MM.1S (cell line): ENCODE measurements around the gene PTGES.

Experiments used
- DNase-seq: peaks from one replicate; pipeline ENCODE4 v3.0.0-alpha.2; 2015
- H2AFZ ChIP-seq: fragments of 300-600 bp; sonication (generic); 2 replicates; pipeline ENCODE4 v1.6.0; 2016; ENCODE audit warnings: antibody characterized with exemption, low read length
- H3F3A ChIP-seq: fragments of 300-600 bp; sonication (generic); 2 replicates; pipeline ENCODE4 v1.6.1; 2016; ENCODE audit warnings: mild to moderate bottlenecking, antibody characterized with exemption, low read length, moderate library complexity, mixed read lengths; ENCODE audit not compliant: insufficient read depth
- H3K27ac ChIP-seq: fragments of 300-600 bp; sonication (generic); 2 replicates; pipeline ENCODE4 v1.5.1; 2016; ENCODE audit warnings: mild to moderate bottlenecking, low read length
- H3K27me3 ChIP-seq: fragments of 300-600 bp; sonication (generic); replicated peaks from 2 replicates; pipeline ENCODE4 v1.6.0; 2016; ENCODE audit warnings: low read length; ENCODE audit not compliant: insufficient read depth
- H3K36me3 ChIP-seq: fragments of 300-600 bp; sonication (generic); replicated peaks from 2 replicates; pipeline ENCODE4 v1.6.1; 2016; ENCODE audit warnings: mild to moderate bottlenecking, low read length, mixed read lengths; ENCODE audit not compliant: insufficient read depth
- H3K4me1 ChIP-seq: fragments of 300-600 bp; sonication (generic); 2 replicates; pipeline ENCODE4 v1.6.1; 2016; ENCODE audit warnings: low read length, mixed read lengths
- H3K4me2 ChIP-seq: fragments of 300-600 bp; sonication (generic); 2 replicates; pipeline ENCODE4 v1.6.0; 2016; ENCODE audit warnings: low read depth, low read length
- H3K4me3 ChIP-seq: fragments of 300-600 bp; sonication (generic); 2 replicates; pipeline ENCODE4 v1.5.1; 2016; ENCODE audit warnings: low read length, mixed read lengths
- H3K79me2 ChIP-seq: fragments of 300-600 bp; sonication (generic); 2 replicates; pipeline ENCODE4 v1.6.1; 2016; ENCODE audit warnings: mixed run types, low read length, mixed read lengths
- H3K9ac ChIP-seq: fragments of 300-600 bp; sonication (generic); 2 replicates; pipeline ENCODE4 v1.6.1; 2016; ENCODE audit warnings: low read length, mixed read lengths
- H3K9me2 ChIP-seq: fragments of 300-600 bp; sonication (generic); replicated peaks from 2 replicates; pipeline ENCODE4 v1.6.1; 2016; ENCODE audit warnings: mild to moderate bottlenecking, low read length, mixed read lengths; ENCODE audit not compliant: insufficient read depth
- H3K9me3 ChIP-seq: fragments of 300-600 bp; sonication (generic); replicated peaks from 2 replicates; pipeline ENCODE4 v1.6.1; 2016; ENCODE audit warnings: mild to moderate bottlenecking, low read length, mixed read lengths; ENCODE audit not compliant: insufficient read depth
- H4K20me1 ChIP-seq: fragments of 300-600 bp; sonication (generic); 2 replicates; pipeline ENCODE4 v1.6.1; 2016; ENCODE audit warnings: mild to moderate bottlenecking, low read length, moderate library complexity, mixed read lengths; ENCODE audit not compliant: insufficient read depth
- CTCF ChIP-seq: fragments of 300-600 bp; sonication (generic); IDR thresholded peaks from 2 replicates; pipeline ENCODE4 v1.5.1; 2016; ENCODE audit warnings: antibody characterized with exemption, low read length, mixed read lengths
- EZH2 ChIP-seq: fragments of 300-600 bp; sonication (generic); optimal IDR thresholded peaks from 2 replicates; pipeline ENCODE3; 2017; ENCODE audit warnings: low read depth, mild to moderate bottlenecking, antibody characterized with exemption, low read length, mixed read lengths
- EZH2phosphoT487 ChIP-seq: fragments of 300-600 bp; sonication (generic); IDR thresholded peaks from 2 replicates; pipeline ENCODE4 v1.6.1; 2018; ENCODE audit warnings: antibody characterized with exemption, low read length

PTGES gene

GRCh38 chr9:129731477-129732085 lies 21.3 kb downstream of the PTGES start:
- no peak overlapping the region for H2AFZ ChIP-seq
- TF ChIP-seq CTCF (no peak), EZH2phosphoT487 (no peak), EZH2 (no peak)
- H3K9me2 ChIP-seq, result no peaks in the 10 kb centered on the region
- no peaks in the 10 kb centered on the region for H3F3A ChIP-seq
- no peaks in the 10 kb centered on the region for H4K20me1 ChIP-seq
- H3K27me3 ChIP-seq, result peaks cover 83% of the 10 kb centered on the region
- DNase-seq, result no peak
- no peak overlapping the region for H3K9ac ChIP-seq
- H3K4me1 ChIP-seq, result no peaks in the 10 kb centered on the region
- no peaks in the 10 kb centered on the region for H3K79me2 ChIP-seq
- H3K4me3 ChIP-seq, result no peak overlapping the region
- no peaks in the 10 kb centered on the region for H3K9me3 ChIP-seq
- no peak overlapping the region for H3K27ac ChIP-seq
- H3K36me3 ChIP-seq, result no peaks in the 10 kb centered on the region
- no peak overlapping the region for H3K4me2 ChIP-seq

- H3K4me2 ChIP-seq, result no peak overlapping the region
- no peak overlapping the region for H2AFZ ChIP-seq
- no peaks in the 10 kb centered on the region for H3K9me3 ChIP-seq
- H3F3A ChIP-seq, result no peaks in the 10 kb centered on the region
- H3K79me2 ChIP-seq, result no peaks in the 10 kb centered on the region
- H3K9ac ChIP-seq, result no peak overlapping the region
- H3K27ac ChIP-seq, result no peak overlapping the region
- no peak for DNase-seq
- H3K36me3 ChIP-seq, result no peaks in the 10 kb centered on the region
- no peaks in the 10 kb centered on the region for H4K20me1 ChIP-seq
- H3K27me3 ChIP-seq, result peaks cover 89% of the 10 kb centered on the region
- H3K9me2 ChIP-seq, result no peaks in the 10 kb centered on the region
- no peak overlapping the region for H3K4me3 ChIP-seq
- TF ChIP-seq EZH2phosphoT487, result no peak
- no peak for TF ChIP-seq EZH2
- no peak for TF ChIP-seq CTCF
- no peaks in the 10 kb centered on the region for H3K4me1 ChIP-seq
Observed at GRCh38 chr9:129728744-129729143, 24.1 kb downstream of the PTGES start.

DNA sequence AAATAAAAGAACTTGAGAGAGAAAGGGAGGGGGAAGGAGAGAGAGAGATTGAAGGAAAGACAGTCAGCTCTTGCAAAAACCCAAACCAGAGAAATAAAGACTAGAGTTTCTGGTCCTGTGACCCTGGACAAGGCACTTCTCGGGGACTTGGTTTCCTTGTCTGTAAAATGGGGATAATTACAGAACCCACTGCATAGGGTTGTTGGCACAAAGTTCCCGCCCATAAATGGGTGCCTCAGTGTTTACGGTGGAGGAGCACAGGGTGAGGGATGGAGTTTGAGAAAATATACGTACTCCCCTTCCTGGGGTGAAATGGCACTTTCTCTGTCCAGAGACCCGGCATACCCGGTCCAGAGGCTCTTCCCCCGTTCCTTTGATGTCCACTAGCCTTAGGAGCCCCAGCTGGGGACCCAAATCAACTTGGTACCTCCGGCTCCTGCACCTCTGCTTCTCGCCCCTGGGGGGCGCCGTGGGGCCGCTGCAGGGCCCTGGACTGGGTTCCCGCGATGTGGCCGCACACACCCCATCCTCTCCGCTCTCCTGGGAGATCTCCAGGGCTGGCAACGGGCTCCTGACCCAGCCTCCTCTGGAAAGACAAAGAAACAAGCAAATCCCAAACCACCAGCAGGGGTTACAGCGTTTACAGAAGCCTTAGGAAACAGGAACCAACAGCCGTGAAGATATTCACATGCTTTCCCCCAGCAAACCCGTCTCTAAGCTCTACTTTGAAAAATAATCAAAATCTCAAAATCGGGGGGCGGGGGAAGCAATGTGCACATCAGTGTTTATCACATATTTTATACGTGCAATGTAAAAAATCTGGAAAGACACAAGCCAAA lies 26.3 kb downstream of the PTGES start:
- Histone ChIP-seq H2AFZ (no peak overlapping the region), H3K4me1 (no peaks in the 10 kb centered on the region), H3K9me2 (no peaks in the 10 kb centered on the region), H3K27ac (no peak overlapping the region), H3K4me3 (no peak overlapping the region), H3K79me2 (no peaks in the 10 kb centered on the region), H3K27me3 (peaks cover 89% of the 10 kb centered on the region), H3K4me2 (peak overlapping the region; percentile 52; the same call in 1 of the 2 replicates), H3K9ac (no peak overlapping the region), H4K20me1 (no peaks in the 10 kb centered on the region), H3K9me3 (no peaks in the 10 kb centered on the region), H3K36me3 (no peaks in the 10 kb centered on the region), H3F3A (no peaks in the 10 kb centered on the region)
- DNase-seq, result peak; percentile 39
- TF ChIP-seq CTCF, result peak; percentile 90
- no peak for TF ChIP-seq EZH2phosphoT487
